Activated CD8-positive, alpha-beta T cell treated with anti-CD3 and anti-CD28 coated beads, Interleukin-2, amount 10 ng/mL, durations not matched to agents 7 days and 5 days (primary cell): ENCODE measurements around the gene OPTC. TPM values are rescaled to one million over a fixed set of nuclear protein-coding genes. Genes with fewer than 3 reads are reported as not detected.

Source experiments
- ATAC-seq: fragments of 150-1000 bp; cut with Tn5 transposase; one replicate; pipeline ENCODE4 v1.10.0; 2021; ENCODE audit warnings: moderate library complexity
- CTCF ChIA-PET: fragments of 350-600 bp; sonication (Branson Sonifier 250); formaldehyde crosslinking; loops from one replicate; lab custom pipeline; 2021; ENCODE audit warnings: antibody characterized with exemption; lab: Charles Lee
- POLR2A ChIA-PET: fragments of 350-600 bp; sonication (Branson Sonifier 250); formaldehyde crosslinking; loops from one replicate; lab custom pipeline; 2021; ENCODE audit warnings: antibody characterized with exemption; lab: Charles Lee
- DNase-seq: peaks from one replicate; pipeline ENCODE4 v3.0.0-alpha.2; 2020
- H3K27ac Mint-ChIP-seq: one replicate; pipeline ENCODE4 v1.8.0; 2021; ENCODE audit warnings: mild to moderate bottlenecking, mixed read lengths
- H3K27me3 Mint-ChIP-seq: one replicate; pipeline ENCODE4 v1.8.0; 2021; ENCODE audit warnings: low read depth, mixed read lengths
- H3K36me3 Mint-ChIP-seq: one replicate; pipeline ENCODE4 v1.8.0; 2021; ENCODE audit warnings: low read depth, mixed read lengths
- H3K4me1 Mint-ChIP-seq: one replicate; pipeline ENCODE4 v1.8.0; 2021; ENCODE audit warnings: low read depth, mixed read lengths
- H3K4me3 Mint-ChIP-seq: one replicate; pipeline ENCODE4 v1.8.0; 2021; ENCODE audit warnings: mild to moderate bottlenecking, mixed read lengths
- H3K9me3 Mint-ChIP-seq: one replicate; pipeline ENCODE4 v1.8.0; 2022; ENCODE audit warnings: mixed read lengths; ENCODE audit not compliant: insufficient read depth
- total RNA-seq, 2 experiments: library from RNA; stranded (reverse); gene quantifications; one replicate each; pipeline ENCODE4 v1.2.3, GENCODE V29; 2021

OPTC gene
- total RNA-seq, 2 experiments from 2014 or later, result not detected

GRCh38 chr1:203519053-203519840 is 25.3 kb downstream of the OPTC start:
- Mint-ChIP-seq H3K4me1 (peaks cover 3% of the 10 kb centered on the region), H3K36me3 (no peaks in the 10 kb centered on the region), H3K27ac (no peak overlapping the region), H3K4me3 (no peak overlapping the region), H3K9me3 (no peaks in the 10 kb centered on the region), H3K27me3 (no peaks in the 10 kb centered on the region)
- POLR2A ChIA-PET, result no interaction called here
- ATAC-seq (no peak), DNase-seq (no peak)
- CTCF ChIA-PET, result interaction anchor here (1.4 to 1.6 kb wide), 2 partner anchors 106 to 252 kb away, joined by 3 to 6 read pairs; no protein-coding TSS in a partner anchor

DNA sequence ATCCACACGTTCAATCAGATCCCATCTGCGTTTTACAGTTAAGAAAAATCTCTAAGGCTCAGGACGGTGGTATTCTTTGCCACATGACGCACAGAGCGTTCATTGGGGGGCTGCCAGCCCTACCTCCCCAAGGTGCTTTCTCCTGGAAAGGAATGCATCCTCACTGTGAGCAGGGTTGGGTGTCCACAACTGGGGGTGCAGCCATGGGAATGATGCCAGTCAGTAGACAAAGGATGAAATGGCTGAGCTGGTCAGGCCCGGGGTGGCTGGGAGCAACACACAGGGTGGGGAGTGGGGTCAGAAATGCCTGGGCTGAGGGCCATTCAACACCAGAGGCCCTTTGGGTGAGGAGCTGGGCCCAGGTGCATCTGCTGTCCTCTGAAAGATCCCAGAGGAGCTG is 25.9 kb downstream of the OPTC start:
- DNase-seq, result no peak
- Mint-ChIP-seq H3K4me3 (no peak overlapping the region), H3K9me3 (no peaks in the 10 kb centered on the region), H3K36me3 (no peaks in the 10 kb centered on the region), H3K27me3 (no peaks in the 10 kb centered on the region), H3K27ac (no peak overlapping the region), H3K4me1 (no peaks in the 10 kb centered on the region)
- no peak for ATAC-seq
- ChIA-PET POLR2A (no interaction called here), CTCF (interaction anchor here (0.6 to 1.4 kb wide), 2 partner anchors 106 to 1143 kb away, joined by 3 to 5 read pairs; no protein-coding TSS in a partner anchor)

DNA sequence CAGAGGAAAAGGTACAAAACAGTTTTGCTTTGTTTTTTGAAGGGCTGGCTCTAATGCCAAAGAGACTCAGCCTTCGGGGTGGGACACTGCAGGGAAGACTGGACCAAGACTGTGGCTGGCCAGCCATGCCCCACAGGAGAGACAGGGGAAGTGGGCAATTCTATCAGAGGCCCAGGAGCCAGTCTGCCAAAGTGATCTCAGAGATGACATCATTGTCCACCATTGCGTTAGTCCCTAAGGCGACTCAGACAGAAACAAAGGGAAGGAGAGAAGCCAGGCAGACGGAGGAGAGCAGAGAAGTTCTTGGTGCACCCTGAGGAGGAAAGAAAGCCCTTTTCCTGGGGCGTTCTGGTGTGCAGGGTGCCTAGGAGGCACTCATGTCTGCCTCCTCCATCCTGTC is 26.4 kb downstream of the OPTC start:
- ATAC-seq (no peak), DNase-seq (no peak)
- H3K9me3 Mint-ChIP-seq, result no peaks in the 10 kb centered on the region
- H3K27me3 Mint-ChIP-seq, result no peaks in the 10 kb centered on the region
- no peak overlapping the region for H3K4me3 Mint-ChIP-seq
- H3K36me3 Mint-ChIP-seq, result no peaks in the 10 kb centered on the region
- CTCF ChIA-PET, result interaction anchor here (0.6 to 1.4 kb wide), 2 partner anchors 105 to 1143 kb away, joined by 3 to 5 read pairs; no protein-coding TSS in a partner anchor
- H3K4me1 Mint-ChIP-seq, result no peaks in the 10 kb centered on the region
- POLR2A ChIA-PET, result no interaction called here
- H3K27ac Mint-ChIP-seq, result no peak overlapping the region

GRCh38 chr1:203521074-203521794 is 27.3 kb downstream of the OPTC start:
- no peaks in the 10 kb centered on the region for H3K9me3 Mint-ChIP-seq
- H3K36me3 Mint-ChIP-seq, result no peaks in the 10 kb centered on the region
- no peaks in the 10 kb centered on the region for H3K27me3 Mint-ChIP-seq
- H3K4me1 Mint-ChIP-seq, result no peaks in the 10 kb centered on the region
- ChIA-PET POLR2A (no interaction called here), CTCF (no interaction called here)
- no peak overlapping the region for H3K27ac Mint-ChIP-seq
- DNase-seq (no peak), ATAC-seq (no peak)
- no peak overlapping the region for H3K4me3 Mint-ChIP-seq

GRCh38 chr1:203521812-203522211 is 27.9 kb downstream of the OPTC start:
- Mint-ChIP-seq H3K27me3 (no peaks in the 10 kb centered on the region), H3K36me3 (no peaks in the 10 kb centered on the region), H3K4me3 (no peak overlapping the region), H3K4me1 (no peaks in the 10 kb centered on the region), H3K9me3 (no peaks in the 10 kb centered on the region), H3K27ac (no peak overlapping the region)
- ATAC-seq, result no peak
- DNase-seq, result no peak
- CTCF ChIA-PET, result no interaction called here
- POLR2A ChIA-PET, result no interaction called here

- Mint-ChIP-seq H3K27ac (no peak overlapping the region), H3K9me3 (no peaks in the 10 kb centered on the region), H3K4me3 (no peak overlapping the region), H3K4me1 (no peaks in the 10 kb centered on the region), H3K36me3 (no peaks in the 10 kb centered on the region), H3K27me3 (no peaks in the 10 kb centered on the region)
- ChIA-PET POLR2A (no interaction called here), CTCF (no interaction called here)
- no peak for DNase-seq
- ATAC-seq, result no peak
Observed at GRCh38 chr1:203522237-203522636, 28.3 kb downstream of the OPTC start.

DNA sequence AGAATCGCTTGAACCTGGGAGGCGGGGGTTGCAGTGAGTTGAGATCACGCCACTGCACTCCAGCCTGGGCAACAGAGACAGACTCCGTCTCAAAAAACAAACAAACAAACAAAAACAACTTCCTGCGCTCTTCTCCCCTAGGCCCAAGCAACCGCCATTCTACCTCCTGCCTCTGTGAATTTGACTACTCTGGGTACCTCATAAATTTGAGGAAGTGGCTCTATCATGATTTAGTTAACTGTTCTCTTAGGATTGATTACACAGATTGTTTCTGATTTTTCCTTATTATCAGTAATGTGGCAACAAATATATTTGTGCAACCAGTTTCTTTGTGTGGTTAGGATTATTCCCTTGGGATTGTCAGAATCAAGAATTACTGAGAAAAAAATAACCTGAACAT is 29.7 kb downstream of the OPTC start:
- Mint-ChIP-seq H3K4me3 (no peak overlapping the region), H3K27ac (no peak overlapping the region), H3K27me3 (no peaks in the 10 kb centered on the region), H3K36me3 (no peaks in the 10 kb centered on the region), H3K9me3 (no peaks in the 10 kb centered on the region), H3K4me1 (peaks cover under 1% of the 10 kb centered on the region)
- no peak for ATAC-seq
- ChIA-PET CTCF (interaction anchor here (0.9 kb wide), 1 partner anchor 178 kb away, joined by 3 read pairs; no protein-coding TSS in a partner anchor), POLR2A (no interaction called here)
- DNase-seq, result no peak

DNA sequence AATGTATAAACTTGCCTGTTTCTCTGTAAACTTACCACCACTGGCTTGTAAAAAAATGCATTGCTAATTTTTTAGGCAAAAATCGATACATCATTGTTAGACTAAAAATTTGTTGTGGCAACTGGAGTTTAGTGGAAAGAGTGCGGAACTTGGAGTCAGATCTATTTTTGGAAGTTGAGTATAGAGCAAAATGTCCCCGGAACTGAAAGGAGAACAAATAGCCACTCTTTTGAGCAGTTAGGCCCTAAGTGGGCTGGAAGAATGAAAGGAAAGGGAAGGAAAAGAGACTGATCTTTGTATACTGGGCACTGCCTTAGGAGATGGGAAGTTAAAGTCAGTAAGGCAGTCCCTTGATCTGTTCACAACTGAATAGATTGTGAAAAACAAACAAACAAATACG is 30.2 kb downstream of the OPTC start:
- ATAC-seq, result no peak
- no peaks in the 10 kb centered on the region for H3K36me3 Mint-ChIP-seq
- peaks cover 5% of the 10 kb centered on the region for H3K4me1 Mint-ChIP-seq
- no peaks in the 10 kb centered on the region for H3K27me3 Mint-ChIP-seq
- ChIA-PET POLR2A (no interaction called here), CTCF (interaction anchor here (0.9 kb wide), 1 partner anchor 177 kb away, joined by 3 read pairs; no protein-coding TSS in a partner anchor)
- no peak overlapping the region for H3K4me3 Mint-ChIP-seq
- DNase-seq, result no peak
- no peaks in the 10 kb centered on the region for H3K9me3 Mint-ChIP-seq
- no peak overlapping the region for H3K27ac Mint-ChIP-seq

- Mint-ChIP-seq H3K36me3 (no peaks in the 10 kb centered on the region), H3K4me1 (peaks cover 8% of the 10 kb centered on the region), H3K27ac (no peak overlapping the region), H3K4me3 (no peak overlapping the region), H3K9me3 (no peaks in the 10 kb centered on the region), H3K27me3 (no peaks in the 10 kb centered on the region)
- ChIA-PET CTCF (no interaction called here), POLR2A (no interaction called here)
- DNase-seq (no peak), ATAC-seq (no peak)
Observed at GRCh38 chr1:203524824-203525223, 30.9 kb downstream of the OPTC start.

- ChIA-PET CTCF (interaction anchor here (1.5 kb wide), 1 partner anchor 21 kb away, joined by 3 read pairs; no protein-coding TSS in a partner anchor), POLR2A (no interaction called here)
- Mint-ChIP-seq H3K9me3 (no peaks in the 10 kb centered on the region), H3K4me3 (no peak overlapping the region), H3K27ac (no peak overlapping the region), H3K4me1 (peaks cover 8% of the 10 kb centered on the region), H3K27me3 (no peaks in the 10 kb centered on the region), H3K36me3 (no peaks in the 10 kb centered on the region)
- no peak for ATAC-seq
- DNase-seq, result no peak
Observed at GRCh38 chr1:203525685-203526084, 31.7 kb downstream of the OPTC start.

DNA sequence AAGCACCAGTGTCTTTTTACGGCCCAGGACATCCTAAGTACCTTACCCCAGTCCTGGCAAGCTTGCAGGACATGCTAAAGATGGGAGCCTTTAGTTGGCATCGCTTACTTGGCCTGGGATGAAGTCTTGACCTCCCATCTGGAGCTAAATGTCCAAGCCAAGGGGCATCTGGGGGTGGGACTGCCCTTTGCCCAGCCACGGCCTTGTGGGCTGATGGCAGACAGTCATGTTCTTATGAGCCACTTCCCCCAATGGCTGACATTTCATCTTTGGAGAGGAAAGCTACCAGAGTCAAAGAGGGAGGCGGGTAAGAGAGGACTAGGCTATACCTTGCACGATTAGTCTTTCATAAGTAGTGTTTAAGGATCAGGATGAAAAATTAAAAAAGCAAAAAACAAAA is 32.2 kb downstream of the OPTC start:
- no peaks in the 10 kb centered on the region for H3K27me3 Mint-ChIP-seq

DNA sequence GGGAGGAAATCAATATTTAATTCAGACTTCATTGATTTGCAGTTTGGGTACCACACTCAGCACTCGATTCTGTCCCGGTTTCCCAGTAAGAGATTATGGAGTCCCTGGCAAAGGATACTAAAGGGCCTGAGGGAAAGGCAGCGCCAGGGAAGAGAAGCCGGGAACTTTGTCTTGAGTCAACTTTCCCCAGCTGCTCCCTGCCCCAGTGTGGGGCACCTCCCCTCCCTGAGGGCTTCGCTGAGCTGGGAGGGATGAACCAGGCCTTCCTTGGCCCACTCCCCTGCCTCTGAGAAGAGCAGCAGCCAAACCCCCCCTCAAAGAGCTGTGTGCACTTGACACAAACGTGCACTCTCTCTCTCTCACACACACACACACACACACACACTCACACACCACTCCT is 32.6 kb downstream of the OPTC start:
- no peaks in the 10 kb centered on the region for H3K9me3 Mint-ChIP-seq
- H3K27ac Mint-ChIP-seq, result no peak overlapping the region
- H3K36me3 Mint-ChIP-seq, result no peaks in the 10 kb centered on the region
- peaks cover 8% of the 10 kb centered on the region for H3K4me1 Mint-ChIP-seq
- H3K4me3 Mint-ChIP-seq, result no peak overlapping the region
- ChIA-PET CTCF (interaction anchor here (0.8 to 1.5 kb wide), 3 partner anchors 13 to 39 kb away, joined by 3 to 4 read pairs (median 3); no protein-coding TSS in a partner anchor), POLR2A (interaction anchor here (0.7 kb wide), 1 partner anchor 9 kb away, joined by 3 read pairs; no protein-coding TSS in a partner anchor)
- DNase-seq (no peak), ATAC-seq (no peak)
- H3K27me3 Mint-ChIP-seq, result no peaks in the 10 kb centered on the region

More for the DNA sequence above, 32.2 kb downstream of the OPTC start:
- DNase-seq (no peak), ATAC-seq (no peak)
- Mint-ChIP-seq H3K27ac (no peak overlapping the region), H3K4me3 (no peak overlapping the region), H3K36me3 (no peaks in the 10 kb centered on the region), H3K9me3 (no peaks in the 10 kb centered on the region), H3K4me1 (peaks cover 8% of the 10 kb centered on the region)
- ChIA-PET POLR2A (interaction anchor here (0.7 kb wide), 1 partner anchor 8 kb away, joined by 3 read pairs; no protein-coding TSS in a partner anchor), CTCF (interaction anchor here (0.9 to 1.5 kb wide), 2 partner anchors 13 to 20 kb away, joined by 3 to 4 read pairs; no protein-coding TSS in a partner anchor)
